HG02571 (cell line): ENCODE results near the gene PHACTR3.

Source experiments
- ATAC-seq: cut with Tn5 transposase; IDR thresholded peaks from one replicate; pipeline ENCODE4 v1.9.1; 2021; ENCODE audit warnings: mild to moderate bottlenecking, moderate library complexity; ENCODE audit not compliant: unreplicated experiment

The PHACTR3 gene

DNA sequence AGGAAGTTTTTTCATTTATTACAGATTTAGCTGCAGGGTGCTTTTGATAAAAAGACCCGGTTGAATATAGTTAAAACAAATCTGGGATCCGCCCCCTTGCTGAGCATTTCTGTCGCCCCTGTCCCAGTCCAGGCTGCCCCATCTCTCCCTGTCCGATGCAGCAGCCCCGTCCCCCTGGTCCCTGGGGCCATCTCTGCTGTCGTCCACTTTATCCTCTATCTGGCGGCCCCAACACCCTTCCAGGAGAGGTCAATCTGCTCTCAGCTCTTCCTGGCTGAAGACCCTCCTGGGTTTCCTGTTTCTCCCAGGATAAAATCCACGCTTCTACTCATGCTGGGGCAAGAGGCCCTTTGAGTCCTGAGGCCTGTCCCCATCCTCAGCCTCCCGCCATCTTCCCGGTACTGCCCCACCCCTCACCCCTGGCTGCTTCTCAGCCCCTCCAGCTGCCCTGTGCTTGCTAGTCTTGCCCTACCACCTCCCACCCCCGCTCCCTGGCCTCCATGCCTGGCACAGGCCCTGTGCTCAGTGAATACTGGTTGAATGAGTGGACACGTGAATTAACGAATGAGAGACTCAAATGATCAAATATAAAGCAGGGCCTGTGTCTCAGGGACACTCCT is 16.0 kb upstream of the PHACTR3 start:
- ATAC-seq: no peak

DNA sequence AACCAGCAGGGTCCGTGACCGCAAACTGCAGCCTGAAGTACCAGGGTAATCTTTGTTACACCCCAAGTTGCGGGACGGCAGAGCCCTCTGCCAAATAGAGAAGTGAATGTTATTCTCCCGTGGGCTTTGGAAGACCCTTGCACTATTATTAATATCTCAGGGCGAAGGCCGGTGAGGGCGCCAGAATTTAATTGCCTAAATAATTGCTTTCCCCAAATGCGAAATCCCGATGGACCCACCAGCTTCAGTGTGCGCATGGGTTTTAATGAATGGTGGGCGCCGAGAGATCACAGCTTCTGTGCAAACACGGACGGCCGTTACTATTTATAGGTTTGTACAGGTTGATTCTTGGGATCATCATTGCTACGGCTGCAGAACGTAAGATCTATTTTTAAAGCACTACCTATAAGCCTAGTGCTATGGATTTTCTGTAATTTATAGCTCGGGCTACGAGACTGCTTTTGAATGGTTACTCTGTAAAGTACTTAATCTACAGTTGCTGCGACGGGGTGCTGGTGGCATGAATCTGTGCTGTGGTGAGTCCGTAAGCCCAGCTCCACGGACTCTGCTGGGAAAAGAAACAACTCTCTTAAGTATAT is 15.2 kb upstream of the PHACTR3 start:
- no peak for ATAC-seq

DNA sequence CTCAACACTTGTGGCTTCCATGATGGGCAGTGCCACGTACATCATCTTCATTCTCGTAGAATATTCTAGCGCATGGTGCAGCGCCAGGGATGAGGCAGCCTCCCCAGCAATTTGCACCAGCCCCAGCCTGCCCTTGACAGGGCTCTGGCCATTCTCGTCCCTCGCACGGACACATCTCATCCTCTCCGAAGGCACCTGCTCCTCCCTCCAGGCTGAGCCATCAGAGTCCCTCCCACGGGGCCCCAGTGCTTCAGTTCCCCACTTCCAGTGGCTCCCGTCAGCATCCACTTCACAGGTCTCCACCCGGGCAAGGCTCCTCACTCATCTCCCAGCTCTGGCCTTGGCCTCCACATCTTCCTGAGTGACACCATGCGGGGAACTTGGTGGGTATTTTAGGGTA is 13.3 kb upstream of the PHACTR3 start:
- ATAC-seq: no peak

DNA sequence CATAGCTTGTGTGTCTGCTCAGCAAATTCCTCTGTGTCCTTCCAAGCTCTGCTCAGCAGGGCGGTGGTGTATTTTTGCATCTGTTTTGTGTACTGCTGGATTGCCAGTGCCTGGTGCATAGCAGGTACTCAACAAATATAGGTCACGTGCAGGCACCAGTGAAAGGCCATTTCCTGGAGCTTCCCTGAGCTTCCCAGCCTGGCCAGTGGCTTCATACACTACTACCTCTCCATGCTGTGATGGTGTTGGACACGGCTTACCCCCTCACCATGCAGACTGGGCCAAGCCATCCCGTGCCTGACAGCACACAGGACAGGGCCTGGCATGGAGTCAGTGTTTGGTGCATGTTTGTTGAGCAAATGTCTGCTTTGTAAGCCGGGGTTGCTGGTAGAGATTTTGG is 7.7 kb upstream of the PHACTR3 start:
- ATAC-seq: no peak

GRCh38 chr20:59597240-59597639 is 7.1 kb upstream of the PHACTR3 start:
- ATAC-seq: no peak

DNA sequence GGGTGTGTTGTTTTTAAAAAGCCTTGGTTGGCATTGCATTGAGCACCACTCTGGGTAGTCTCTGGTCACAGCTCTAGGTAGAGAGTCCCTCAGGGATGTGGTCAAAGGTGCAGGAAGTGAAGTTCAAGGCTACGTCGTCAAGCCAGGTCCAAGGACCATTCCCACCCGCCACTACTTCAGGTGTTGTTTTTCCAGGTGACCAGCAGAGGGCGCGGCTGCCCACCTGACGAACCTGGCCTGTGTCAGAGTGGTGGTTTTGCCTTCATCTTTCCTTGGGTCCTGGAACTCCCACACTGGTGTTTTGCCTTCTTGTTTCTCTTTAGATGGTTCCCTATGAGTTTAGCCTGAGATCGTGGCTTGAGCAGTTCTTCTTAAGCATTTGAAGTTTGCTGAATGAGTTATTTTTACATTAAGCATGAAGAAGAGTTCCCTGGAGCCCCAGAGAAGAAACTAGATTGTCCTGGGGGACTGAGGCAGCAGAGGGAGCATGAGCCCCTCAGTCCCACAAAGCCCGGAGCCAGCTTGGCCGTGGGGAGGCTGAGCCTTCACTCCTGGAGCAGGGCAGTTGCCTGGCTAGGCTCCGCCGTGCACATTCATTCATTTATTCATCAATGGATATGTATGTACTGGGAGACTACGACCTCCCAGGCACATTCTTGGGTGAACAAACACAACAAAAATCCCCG is 5.6 kb upstream of the PHACTR3 start:
- ATAC-seq: no peak

- no peak for ATAC-seq
Measured at GRCh38 chr20:59599941-59600340, 4.4 kb upstream of the PHACTR3 start.

DNA sequence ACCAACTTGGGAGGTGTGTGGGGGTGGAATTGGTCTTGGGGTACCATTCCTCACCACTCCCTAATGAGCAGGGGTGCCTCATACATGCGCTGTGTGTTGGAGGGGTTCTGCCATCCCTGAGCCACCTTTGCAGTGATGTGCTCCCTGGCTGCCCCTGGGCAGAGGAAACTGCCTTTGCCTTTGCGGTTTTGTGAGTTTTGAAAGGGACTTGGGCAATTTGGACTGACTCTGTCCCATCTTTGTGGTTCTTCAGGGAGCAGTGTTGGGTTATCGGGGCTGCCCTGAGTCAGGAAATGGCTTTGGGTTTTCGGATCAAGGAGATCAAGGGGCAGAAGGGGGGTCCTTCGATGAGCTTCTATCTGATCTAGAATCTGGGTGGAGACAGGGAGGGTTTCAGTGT is 3.9 kb upstream of the PHACTR3 start:
- ATAC-seq: no peak

GRCh38 chr20:59602546-59603080 is 1.7 kb upstream of the PHACTR3 start:
- no peak for ATAC-seq

DNA sequence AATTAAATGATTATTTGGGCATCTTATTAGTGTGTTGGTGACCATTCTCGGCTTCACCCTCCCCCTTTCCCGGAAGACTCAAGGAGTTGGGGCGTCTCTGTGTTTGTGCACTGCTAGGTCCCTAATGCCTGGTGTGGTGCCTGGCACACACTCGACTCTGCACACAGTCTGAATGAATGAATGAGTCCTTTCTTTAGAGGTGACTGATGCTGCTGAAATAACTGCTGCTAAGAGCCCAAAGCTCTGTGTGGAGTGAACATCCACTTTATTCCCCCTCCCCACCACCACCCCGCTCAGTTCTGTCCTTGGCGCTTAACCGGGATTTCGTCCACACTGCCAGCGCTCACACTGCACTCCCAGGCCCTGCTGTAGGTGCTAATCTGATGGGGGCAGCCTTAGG is 1.2 kb upstream of the PHACTR3 start:
- no peak for ATAC-seq

- ATAC-seq: no peak
Measured at GRCh38 chr20:59604741-59605600, 631 bp downstream of the PHACTR3 start.

- no peak for ATAC-seq
Measured at GRCh38 chr20:59605601-59606364, 1.4 kb downstream of the PHACTR3 start.

- ATAC-seq: no peak
Measured at GRCh38 chr20:59606566-59606965, 2.2 kb downstream of the PHACTR3 start.

- ATAC-seq: no peak
Measured at GRCh38 chr20:59608396-59608795, 4.1 kb downstream of the PHACTR3 start.

GRCh38 chr20:59608871-59609270 is 4.5 kb downstream of the PHACTR3 start:
- no peak for ATAC-seq

DNA sequence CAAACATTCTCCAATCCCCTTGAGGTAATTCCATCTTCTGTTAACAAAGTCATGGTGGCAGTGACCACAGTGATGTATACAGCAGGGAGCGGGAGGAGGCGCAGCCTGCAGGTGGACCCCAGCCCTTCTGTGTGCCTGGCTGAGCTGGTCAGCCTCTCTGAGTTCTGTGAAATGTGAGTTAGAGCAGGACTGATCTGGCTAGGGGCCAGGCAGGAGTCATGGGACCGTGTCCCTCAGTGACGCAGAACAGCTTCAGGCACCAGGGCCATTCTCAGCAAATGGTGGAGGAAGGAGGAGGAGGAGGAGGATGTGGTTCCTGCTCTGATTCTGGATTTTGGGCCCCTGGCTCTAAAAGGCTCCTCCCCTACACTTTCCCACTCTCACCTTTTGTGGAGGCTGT is 6.9 kb downstream of the PHACTR3 start:
- ATAC-seq: no peak

DNA sequence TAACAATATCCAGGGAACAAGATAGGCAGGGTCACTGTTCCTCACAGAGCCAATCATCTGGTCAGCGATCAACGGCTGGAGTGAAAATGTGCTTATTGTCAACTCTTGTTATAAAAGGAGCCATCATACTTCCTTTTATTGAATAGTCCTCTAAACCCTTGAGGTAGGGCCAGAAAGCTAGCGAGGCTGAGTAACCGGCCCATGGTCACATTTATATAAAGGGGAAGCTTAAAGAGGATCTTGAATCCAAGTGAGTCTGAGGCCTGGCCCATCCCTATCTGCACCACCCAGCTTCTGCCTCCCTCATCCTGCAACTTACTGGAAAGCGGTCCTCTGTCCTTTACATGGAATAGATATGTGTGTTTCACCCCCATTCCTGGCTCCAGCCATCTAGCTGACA is 9.5 kb downstream of the PHACTR3 start:
- ATAC-seq: no peak

DNA sequence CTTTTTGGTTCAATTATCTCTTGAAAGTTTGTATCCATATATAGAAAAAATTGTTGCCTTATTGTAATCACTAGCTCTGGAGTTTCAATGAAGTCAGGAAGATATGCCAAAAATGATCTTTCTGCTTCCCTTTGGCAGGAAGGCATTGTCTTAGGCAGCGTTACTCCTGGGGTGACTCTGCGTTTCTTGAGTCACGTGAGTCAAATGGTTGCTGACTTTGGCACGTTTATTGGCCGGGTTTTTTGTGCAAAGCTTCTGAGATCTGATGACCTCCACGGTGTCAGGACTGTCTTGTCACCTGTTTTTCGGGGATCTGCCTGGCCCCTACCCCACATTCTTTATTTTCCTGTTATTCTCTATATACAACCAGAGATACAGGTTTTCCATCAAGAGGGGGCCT is 10.4 kb downstream of the PHACTR3 start:
- ATAC-seq: no peak

GRCh38 chr20:59616306-59616705 is 12.0 kb downstream of the PHACTR3 start:
- ATAC-seq: no peak

GRCh38 chr20:59617221-59617620 is 12.9 kb downstream of the PHACTR3 start:
- ATAC-seq: no peak

GRCh38 chr20:59618131-59618530 is 13.8 kb downstream of the PHACTR3 start:
- no peak for ATAC-seq
